Calu3 (cell line): ENCODE measurements around the gene MIA2. TPM values are rescaled to one million over a fixed set of nuclear protein-coding genes. Genes with fewer than 3 reads are reported as not detected.
"Not testable (repeated sequence)": the region's sequence is repeated elsewhere in the genome, so short reads cannot be mapped to it uniquely, and the experiment has no call there.

Source experiments
- BruUV-seq: library from RNA; stranded (reverse); fragments of 400-500 nt; replicated peaks from 2 replicates; lab custom pipeline; 2021; lab: Mats Ljungman, UMichigan
- CTCF ChIA-PET: fragments of 300-600 bp; sonication (Branson Sonifier 250); formaldehyde crosslinking; loops from one replicate; lab custom pipeline; 2022; ENCODE audit warnings: antibody characterized with exemption; lab: Charles Lee
- DNase-seq: peaks from one replicate; pipeline ENCODE4 v3.0.0; 2022
- H3K27ac Mint-ChIP-seq: one replicate; pipeline ENCODE4 v1.8.0; 2022; ENCODE audit warnings: mixed read lengths; ENCODE audit not compliant: unreplicated experiment
- H3K27me3 Mint-ChIP-seq: one replicate; pipeline ENCODE4 v1.8.0; 2022; ENCODE audit warnings: mixed read lengths; ENCODE audit not compliant: unreplicated experiment
- H3K36me3 Mint-ChIP-seq: one replicate; pipeline ENCODE4 v1.8.0; 2022; ENCODE audit warnings: mild to moderate bottlenecking, moderate library complexity, mixed read lengths; ENCODE audit not compliant: insufficient read depth, unreplicated experiment
- H3K4me1 Mint-ChIP-seq: one replicate; pipeline ENCODE4 v1.8.0; 2022; ENCODE audit warnings: mild to moderate bottlenecking, low read depth, mixed read lengths; ENCODE audit not compliant: unreplicated experiment
- H3K4me3 Mint-ChIP-seq: one replicate; pipeline ENCODE4 v1.8.0; 2022; ENCODE audit warnings: mild to moderate bottlenecking, low read depth, moderate library complexity, mixed read lengths; ENCODE audit not compliant: unreplicated experiment
- H3K9me3 Mint-ChIP-seq: one replicate; pipeline ENCODE4 v1.8.0; 2022; ENCODE audit warnings: low read depth, mixed read lengths; ENCODE audit not compliant: unreplicated experiment
- CTCF ChIP-seq: fragments of 200-600 bp; IDR thresholded peaks from one replicate; pipeline ENCODE4 v1.8.0; 2022; ENCODE audit warnings: antibody characterized with exemption; ENCODE audit not compliant: unreplicated experiment
- intact Hi-C: fragments of 100-400 bp; cut with micrococcal nuclease; formaldehyde crosslinking; loops from one replicate; pipeline ENCODE4 v1.10.0; 2022; ENCODE audit not compliant: unreplicated experiment
- total RNA-seq: library from RNA; stranded (reverse); gene quantifications from 2 replicates; pipeline ENCODE4 v1.2.3, GENCODE V29; 2022

Gene MIA2
- total RNA-seq, 1 experiment from 2014 or later: 49.1 TPM

GRCh38 chr14:39320318-39320717 is 86.6 kb downstream of the MIA2 start:
- Mint-ChIP-seq H3K9me3 (no peaks in the 10 kb centered on the region), H3K27me3 (no peaks in the 10 kb centered on the region), H3K27ac (no peak overlapping the region), H3K4me3 (no peak overlapping the region), H3K4me1 (peaks cover 8% of the 10 kb centered on the region), H3K36me3 (peaks cover 33% of the 10 kb centered on the region)
- DNase-seq: no peak
- CTCF ChIA-PET: no interaction called here
- TF ChIP-seq CTCF: no peak
- intact Hi-C loops: no loop called here
- BruUV-seq: no TSS peak

GRCh38 chr14:39322807-39323206 is 89.1 kb downstream of the MIA2 start:
- peaks cover 30% of the 10 kb centered on the region for H3K36me3 Mint-ChIP-seq

GRCh38 chr14:39324097-39324496 is 90.4 kb downstream of the MIA2 start:
- H3K4me1 Mint-ChIP-seq: peaks cover 1% of the 10 kb centered on the region
- no TSS peak for BruUV-seq
- intact Hi-C loops: no loop called here
- no peak overlapping the region for H3K4me3 Mint-ChIP-seq
- CTCF ChIA-PET: no interaction called here
- no peaks in the 10 kb centered on the region for H3K9me3 Mint-ChIP-seq
- no peaks in the 10 kb centered on the region for H3K27me3 Mint-ChIP-seq
- peaks cover 30% of the 10 kb centered on the region for H3K36me3 Mint-ChIP-seq
- H3K27ac Mint-ChIP-seq: no peak overlapping the region
- DNase-seq: no peak
- TF ChIP-seq CTCF: no peak

More at GRCh38 chr14:39322807-39323206, 89.1 kb downstream of the MIA2 start:
- Mint-ChIP-seq H3K27me3 (no peaks in the 10 kb centered on the region), H3K27ac (no peak overlapping the region), H3K4me3 (no peak overlapping the region), H3K9me3 (no peaks in the 10 kb centered on the region), H3K4me1 (peaks cover 8% of the 10 kb centered on the region)
- CTCF ChIA-PET: interaction anchor here (0.6 kb wide), 1 partner anchor 186 kb away, joined by 6 read pairs; no protein-coding TSS in a partner anchor
- no peak for DNase-seq
- no TSS peak for BruUV-seq
- intact Hi-C loops: no loop called here
- no peak for TF ChIP-seq CTCF

GRCh38 chr14:39339003-39339402 is 105.3 kb downstream of the MIA2 start:
- peaks cover 13% of the 10 kb centered on the region for H3K36me3 Mint-ChIP-seq
- no TSS peak for BruUV-seq
- H3K27me3 Mint-ChIP-seq: no peaks in the 10 kb centered on the region
- CTCF ChIA-PET: no interaction called here
- no peak overlapping the region for H3K27ac Mint-ChIP-seq
- intact Hi-C loops: no loop called here
- no peak for DNase-seq
- TF ChIP-seq CTCF: no peak
- H3K4me1 Mint-ChIP-seq: no peaks in the 10 kb centered on the region
- no peaks in the 10 kb centered on the region for H3K9me3 Mint-ChIP-seq
- no peak overlapping the region for H3K4me3 Mint-ChIP-seq

- not testable (repeated sequence) for H3K9me3 Mint-ChIP-seq
These were observed 107.4 kb downstream of the MIA2 start for GRCh38 chr14:39341126-39341525.

More at GRCh38 chr14:39341126-39341525, 107.4 kb downstream of the MIA2 start:
- H3K4me1 Mint-ChIP-seq, intact Hi-C loops, DNase-seq, H3K4me3 Mint-ChIP-seq, H3K27ac Mint-ChIP-seq, H3K27me3 Mint-ChIP-seq, BruUV-seq: not testable (repeated sequence)
- H3K36me3 Mint-ChIP-seq: peaks cover 13% of the 10 kb centered on the region
- CTCF ChIA-PET: interaction anchor here (1.1 kb wide), 1 partner anchor 103 kb away, joined by 3 read pairs; no protein-coding TSS in a partner anchor
